PFSK-1 (cell line): ENCODE data around the gene ZKSCAN4.

Experiments used
- POLR2AphosphoS5 ChIP-seq: IDR thresholded peaks from 2 replicates; pipeline ENCODE4 v1.6.1; 2012; ENCODE audit warnings: low read depth, mild to moderate bottlenecking, control low read depth, low read length, moderate library complexity
- SIN3A ChIP-seq: IDR thresholded peaks from 2 replicates; pipeline ENCODE4 v1.6.1; 2012; ENCODE audit warnings: mild to moderate bottlenecking, low read length, moderate library complexity, borderline replicate concordance; ENCODE audit not compliant: insufficient read depth
- TAF1 ChIP-seq: IDR thresholded peaks from 2 replicates; pipeline ENCODE4 v1.6.1; 2012; ENCODE audit warnings: low read length, control low read depth, borderline replicate concordance; ENCODE audit not compliant: insufficient read depth

GRCh38 chr6:28295326-28295725, 43.3 kb upstream of the ZKSCAN4 start:
- TF ChIP-seq POLR2AphosphoS5: no peak
- TF ChIP-seq SIN3A: no peak
- TF ChIP-seq TAF1: no peak
